HepG2 (cell line): ENCODE measurements around the gene ZWILCH. TPM values are rescaled to one million over a fixed set of nuclear protein-coding genes. Genes with fewer than 3 reads are reported as not detected.

Experiments used
- AGO1 ChIP-seq: fragments of 200-400 bp; formaldehyde crosslinking; IDR thresholded peaks from 2 replicates; pipeline ENCODE4 v1.6.1; 2017; ENCODE audit warnings: mild to moderate bottlenecking, low read depth, low read length, moderate library complexity; ENCODE audit not compliant: poor library complexity, severe bottlenecking
- BRD4 ChIP-seq: sonication (generic); formaldehyde crosslinking; IDR thresholded peaks from 2 replicates; pipeline ENCODE4 v1.4.0; 2020; ENCODE audit warnings: missing genetic modification reagents
- KDM5A ChIP-seq: fragments of 200-600 bp; sonication (generic); IDR thresholded peaks from 2 replicates; pipeline ENCODE4 v1.7.0; 2018; ENCODE audit warnings: antibody characterized with exemption, mild to moderate bottlenecking, low read length, borderline replicate concordance
- MAX ChIP-seq: IDR thresholded peaks from 2 replicates; pipeline ENCODE4 v1.6.1; 2012; ENCODE audit warnings: inconsistent platforms
- NFKB2 ChIP-seq: sonication (generic); formaldehyde crosslinking; IDR thresholded peaks from 2 replicates; pipeline ENCODE4 v1.4.0; 2020; ENCODE audit warnings: missing genetic modification reagents, borderline replicate concordance
- NR2F1 ChIP-seq, 2 experiments: fragments of 450-650 bp in 1 of 2; formaldehyde crosslinking in 1 of 2; IDR thresholded peaks; 2 replicates each; pipeline versions ENCODE4 v1.5.0 to v1.6.1; 2016 to 2020; ENCODE audit warnings: mild to moderate bottlenecking in 1 of 2, missing compliant biosample characterization in 1 of 2, missing genetic modification reagents in 1 of 2, moderate library complexity in 1 of 2
- PITX1 ChIP-seq: sonication (generic); formaldehyde crosslinking; IDR thresholded peaks from 2 replicates; pipeline ENCODE4 v1.5.1; 2020; ENCODE audit warnings: mild to moderate bottlenecking, missing genetic modification reagents
- REPIN1 ChIP-seq: sonication (generic); formaldehyde crosslinking; IDR thresholded peaks from 2 replicates; pipeline ENCODE4 v1.8.0; 2022; ENCODE audit warnings: missing genetic modification reagents, low read depth, mild to moderate bottlenecking, borderline replicate concordance
- SP140L ChIP-seq: sonication (generic); formaldehyde crosslinking; IDR thresholded peaks from 2 replicates; pipeline ENCODE4 v1.4.0; 2020; ENCODE audit warnings: missing genetic modification reagents, borderline replicate concordance
- SPEN ChIP-seq: sonication (generic); formaldehyde crosslinking; IDR thresholded peaks from 2 replicates; pipeline ENCODE4 v1.5.1; 2020; ENCODE audit warnings: low read depth, mild to moderate bottlenecking, missing genetic modification reagents
- TEAD3 ChIP-seq: optimal IDR thresholded peaks from 2 replicates; pipeline ENCODE3; 2016; ENCODE audit warnings: borderline replicate concordance
- THAP9 ChIP-seq: sonication (generic); formaldehyde crosslinking; IDR thresholded peaks from 2 replicates; pipeline ENCODE4; 2020; ENCODE audit warnings: missing genetic modification reagents, mild to moderate bottlenecking, borderline replicate concordance
- TMF1 ChIP-seq: sonication (generic); formaldehyde crosslinking; IDR thresholded peaks from 2 replicates; pipeline ENCODE4 v1.8.1; 2022; ENCODE audit warnings: low read depth, missing genetic modification reagents
- UBTF ChIP-seq: sonication (generic); formaldehyde crosslinking; IDR thresholded peaks from 2 replicates; pipeline ENCODE4 v1.4.0; 2020; ENCODE audit warnings: mild to moderate bottlenecking, missing genetic modification reagents
- ZFP62 ChIP-seq: sonication (generic); formaldehyde crosslinking; IDR thresholded peaks from 2 replicates; pipeline ENCODE4 v1.4.0; 2020; ENCODE audit warnings: missing genetic modification reagents
- ZNF333 ChIP-seq: sonication (generic); formaldehyde crosslinking; IDR thresholded peaks from 2 replicates; pipeline ENCODE4 v1.4.0; 2020; ENCODE audit warnings: mild to moderate bottlenecking, missing genetic modification reagents, borderline replicate concordance
- ZNF337 ChIP-seq: sonication (generic); formaldehyde crosslinking; IDR thresholded peaks from 2 replicates; pipeline ENCODE4 v1.5.1; 2020; ENCODE audit warnings: missing genetic modification reagents, low read depth, mild to moderate bottlenecking, borderline replicate concordance
- ZNF567 ChIP-seq: sonication (generic); formaldehyde crosslinking; IDR thresholded peaks from 2 replicates; pipeline ENCODE4 v1.8.1; 2023; ENCODE audit warnings: mild to moderate bottlenecking, missing genetic modification reagents, borderline replicate concordance
- ZNF639 ChIP-seq: conservative IDR thresholded peaks from 2 replicates; pipeline ENCODE4 v1.6.1; 2018; ENCODE audit warnings: missing genetic modification reagents
- ZNF670 ChIP-seq: sonication (generic); formaldehyde crosslinking; IDR thresholded peaks from 2 replicates; pipeline ENCODE4 v1.8.0; 2022; ENCODE audit warnings: mild to moderate bottlenecking, missing genetic modification reagents, borderline replicate concordance
- ZNF761 ChIP-seq: sonication (generic); formaldehyde crosslinking; conservative IDR thresholded peaks from 2 replicates; pipeline ENCODE4 v1.4.0; 2020; ENCODE audit warnings: mild to moderate bottlenecking, missing genetic modification reagents
- ZSCAN9 ChIP-seq: IDR thresholded peaks from 2 replicates; pipeline ENCODE4 v1.6.1; 2016; ENCODE audit warnings: borderline replicate concordance
- polyA plus RNA-seq, 8 experiments: library from polyadenylated mRNA; depleted of rRNA in 3 of 8; stranded (reverse) in 7 of 8; unstranded in 1 of 8; fragments of >200 nt; fragmentation: Illumina TruSeq in 4 of 8; extraction: Trizol in 4 of 8; gene quantifications; 2 replicates each; pipeline versions ENCODE4 v1.2.1 to v1.2.3, GENCODE V29; 2011 to 2016; ENCODE audit warnings: low read depth in 4 of 8, missing spikeins in 1 of 8, mixed read lengths in 1 of 8; ENCODE audit not compliant: insufficient read depth in 1 of 8
- total RNA-seq, 5 experiments: library from RNA; depleted of rRNA; stranded (reverse); fragments of >200 nt; fragmentation: Illumina TruSeq; extraction: Trizol; gene quantifications; 2 replicates each; pipeline ENCODE4 v1.2.3, GENCODE V29; 2016; ENCODE audit warnings: low read depth in 1 of 5

ZWILCH gene
- total and polyA plus RNA-seq, 2 of the 13 experiments (the other 11 are each of a cell fraction or from before 2014, with no cell fraction given) = 9.5 to 27.8 TPM

- TF ChIP-seq UBTF (CRISPR knock-in tag) (no peak), ZNF333 (CRISPR knock-in tag) (no peak), ZNF670 (peak; percentile 36; the same call in 1 of the 2 replicates), ZFP62 (no peak), ZSCAN9 (CRISPR knock-in tag) (peak; percentile 61; the same call in 1 of the 2 replicates), TEAD3 (CRISPR knock-in tag) (no peak), KDM5A (peak; percentile 94), MAX (peak; percentile 81), SP140L (CRISPR knock-in tag) (no peak), PITX1 (peak; percentile 27; the same call in 1 of the 2 replicates), ZNF639 (CRISPR knock-in tag) (peak; percentile 46), BRD4 (CRISPR knock-in tag) (peak; percentile 90), AGO1 (no peak), REPIN1 (CRISPR knock-in tag) (peak; percentile 18; the same call in 1 of the 2 replicates), TMF1 (CRISPR knock-in tag) (no peak; the same call in 1 of the 2 replicates), ZNF761 (CRISPR knock-in tag) (no peak), ZNF567 (no peak), NFKB2 (CRISPR knock-in tag) (peak; percentile 54; the same call in 1 of the 2 replicates), THAP9 (CRISPR knock-in tag) (peak; percentile 63; the same call in 1 of the 2 replicates), NR2F1 (CRISPR knock-in tag; IDR thresholded peaks at IDR 0.05) (peak in 1 of 2 experiments; percentile 66; a peak in 1 of 4 replicates), ZNF337 (CRISPR knock-in tag) (peak; percentile 91), SPEN (CRISPR knock-in tag) (peak; percentile 70; the same call in 1 of the 2 replicates)
Observed at GRCh38 chr15:66504563-66505429, at the start of gene ZWILCH, which contains the start of gene RPL4 (continued).
